Inflammatory macrophage (primary cell): ENCODE results near the gene KRTAP23-1.
A peak's percentile ranks its signal among the peaks of the same experiment; 100 is the strongest.

ENCODE experiments used
- DNase-seq, 2 donors: peaks; one replicate each; pipeline ENCODE4 v3.0.0-alpha.2; 2020 to 2022
- total RNA-seq, 18 experiments: gene quantifications; one replicate each; lab custom pipeline; 2026; ENCODE audit warnings: mixed read lengths in 6 of 18, inconsistent platforms in 2 of 18; lab: John Stamatoyannopoulos, UW

KRTAP23-1 gene
- total RNA-seq: 0 to 0.05 (median 0) reads per million in 18 experiments

- no peak for DNase-seq
Measured at GRCh38 chr21:30348506-30348905, at the start of gene KRTAP23-1. TSS of gene KRTAP23-1 (minus strand) at chr21:30348606. CDS start at chr21:30348606, 0 bp downstream.

GRCh38 chr21:30395731-30396130 lies 47.3 kb upstream of the KRTAP23-1 start, which contains the start of gene KRTAP13-1:
TSS of gene KRTAP13-1 (plus strand) at chr21:30396031. CDS start at chr21:30396087, 56 bp downstream.
- DNase-seq: no peak

- no peak for DNase-seq
Measured at GRCh38 chr21:30391492-30392025, 43.2 kb upstream of the KRTAP23-1 start.

- DNase-seq: no peak
Measured at GRCh38 chr21:30382201-30382600, 33.8 kb upstream of the KRTAP23-1 start.

GRCh38 chr21:30372139-30372770 lies 23.8 kb upstream of the KRTAP23-1 start, which contains the start of gene KRTAP13-2:
TSS of gene KRTAP13-2 (minus strand) at chr21:30372271. CDS start at chr21:30372213, 58 bp downstream.
- DNase-seq: no peak

GRCh38 chr21:30355906-30356305 lies 7.5 kb upstream of the KRTAP23-1 start:
- DNase-seq: no peak

- no peak for DNase-seq
Measured at GRCh38 chr21:30354308-30355005, 6.1 kb upstream of the KRTAP23-1 start.

- DNase-seq: no peak
Measured at GRCh38 chr21:30351534-30351933, 3.1 kb upstream of the KRTAP23-1 start.

- DNase-seq: no peak
Measured at GRCh38 chr21:30349572-30349971, 1.2 kb upstream of the KRTAP23-1 start.

GRCh38 chr21:30345014-30345413 lies 3.4 kb downstream of the KRTAP23-1 start:
- DNase-seq: no peak

GRCh38 chr21:30340714-30341573 lies 7.5 kb downstream of the KRTAP23-1 start:
- peak; percentile 25 to 34 for DNase-seq

GRCh38 chr21:30338717-30339116 lies 9.7 kb downstream of the KRTAP23-1 start:
- no peak for DNase-seq

- no peak for DNase-seq
Measured at GRCh38 chr21:30337772-30338171, 10.6 kb downstream of the KRTAP23-1 start.

- DNase-seq: no peak
Measured at GRCh38 chr21:30337276-30337744, 11.1 kb downstream of the KRTAP23-1 start, which contains the start of gene KRTAP27-1. TSS of gene KRTAP27-1 (minus strand) at chr21:30337694. CDS start at chr21:30337668, 26 bp downstream.

GRCh38 chr21:30336596-30336995 lies 11.8 kb downstream of the KRTAP23-1 start:
- no peak for DNase-seq

- no peak for DNase-seq
Measured at GRCh38 chr21:30333736-30334135, 14.7 kb downstream of the KRTAP23-1 start.

- no peak for DNase-seq
Measured at GRCh38 chr21:30332681-30333080, 15.7 kb downstream of the KRTAP23-1 start.

GRCh38 chr21:30329203-30329875 lies 19.1 kb downstream of the KRTAP23-1 start:
- no peak for DNase-seq

- DNase-seq: no peak
Measured at GRCh38 chr21:30326390-30326789, 22.0 kb downstream of the KRTAP23-1 start.

- no peak for DNase-seq
Measured at GRCh38 chr21:30320215-30320614, 28.2 kb downstream of the KRTAP23-1 start, which contains the start of gene KRTAP26-1. TSS of gene KRTAP26-1 (minus strand) at chr21:30320315. CDS start at chr21:30320035, 280 bp downstream.

- DNase-seq: no peak
Measured at GRCh38 chr21:30315701-30316100, 32.7 kb downstream of the KRTAP23-1 start.

- DNase-seq: no peak
Measured at GRCh38 chr21:30306884-30307283, 41.5 kb downstream of the KRTAP23-1 start.
